HepG2 (cell line): ENCODE results near the gene CD300A. TPM values are rescaled to one million over a fixed set of nuclear protein-coding genes. Genes with fewer than 3 reads are reported as not detected.

Experiments used
- BORCS8-MEF2B ChIP-seq: sonication (generic); formaldehyde crosslinking; IDR thresholded peaks from 2 replicates; pipeline ENCODE4 v1.8.0; 2022; ENCODE audit warnings: mild to moderate bottlenecking, missing genetic modification reagents
- ETV6 ChIP-seq: sonication (generic); formaldehyde crosslinking; conservative IDR thresholded peaks from 2 replicates; pipeline ENCODE4 v1.4.0; 2020; ENCODE audit warnings: missing genetic modification reagents
- HMGXB3 ChIP-seq: sonication (generic); formaldehyde crosslinking; IDR thresholded peaks from 2 replicates; pipeline ENCODE4 v1.4.0; 2020; ENCODE audit warnings: missing genetic modification reagents, borderline replicate concordance
- HNRNPL ChIP-seq: fragments of 200-400 bp; formaldehyde crosslinking; IDR thresholded peaks from 2 replicates; pipeline ENCODE4 v1.6.1; 2017; ENCODE audit warnings: mild to moderate bottlenecking, low read depth, low read length
- KAT7 ChIP-seq: IDR thresholded peaks from 2 replicates; pipeline ENCODE4 v1.6.1; 2018; ENCODE audit warnings: borderline replicate concordance, missing compliant biosample characterization
- NR2C2 ChIP-seq: sonication (generic); formaldehyde crosslinking; IDR thresholded peaks from 2 replicates; pipeline ENCODE4 v1.4.0; 2020; ENCODE audit warnings: missing genetic modification reagents, mild to moderate bottlenecking, moderate library complexity, borderline replicate concordance
- RNF2 ChIP-seq: fragments of 450-650 bp; conservative IDR thresholded peaks from 2 replicates; pipeline ENCODE4 v1.6.1; 2016; ENCODE audit warnings: low read depth
- TBL1XR1 ChIP-seq: fragments of 150-350 bp; IDR thresholded peaks from 2 replicates; pipeline ENCODE4 v1.6.1; 2014; ENCODE audit warnings: borderline replicate concordance, low read length; ENCODE audit not compliant: partially characterized antibody
- ZBTB34 ChIP-seq: sonication (generic); formaldehyde crosslinking; IDR thresholded peaks from 2 replicates; pipeline ENCODE4 v1.8.0; 2022; ENCODE audit warnings: mild to moderate bottlenecking, missing genetic modification reagents
- ZNF121 ChIP-seq: sonication (generic); formaldehyde crosslinking; IDR thresholded peaks from 2 replicates; pipeline ENCODE4 v1.5.0; 2020; ENCODE audit warnings: mild to moderate bottlenecking, missing genetic modification reagents
- ZNF230 ChIP-seq: sonication (generic); formaldehyde crosslinking; IDR thresholded peaks from 2 replicates; pipeline ENCODE4 v1.4.0; 2020; ENCODE audit warnings: mild to moderate bottlenecking, missing genetic modification reagents
- ZNF3 ChIP-seq: IDR thresholded peaks from 2 replicates; pipeline ENCODE4 v1.7.0; 2017; ENCODE audit warnings: inconsistent platforms
- ZNF546 ChIP-seq: sonication (generic); formaldehyde crosslinking; conservative IDR thresholded peaks from 2 replicates; pipeline ENCODE4 v1.8.1; 2023; ENCODE audit warnings: mild to moderate bottlenecking, missing genetic modification reagents
- ZNF569 ChIP-seq: sonication (generic); formaldehyde crosslinking; IDR thresholded peaks from 2 replicates; pipeline ENCODE4 v1.5.0; 2020; ENCODE audit warnings: mild to moderate bottlenecking, missing genetic modification reagents, moderate library complexity, borderline replicate concordance
- ZNF768 ChIP-seq: sonication (generic); formaldehyde crosslinking; IDR thresholded peaks from 2 replicates; pipeline ENCODE4 v1.4.0; 2020; ENCODE audit warnings: missing genetic modification reagents
- ZSCAN31 ChIP-seq: sonication (generic); formaldehyde crosslinking; IDR thresholded peaks from 2 replicates; pipeline ENCODE4 v1.5.0; 2020; ENCODE audit warnings: low read depth, mild to moderate bottlenecking, missing genetic modification reagents
- polyA plus RNA-seq, 8 experiments: library from polyadenylated mRNA; depleted of rRNA in 3 of 8; stranded (reverse) in 7 of 8; unstranded in 1 of 8; fragments of >200 nt; fragmentation: Illumina TruSeq in 4 of 8; extraction: Trizol in 4 of 8; gene quantifications; 2 replicates each; pipeline versions ENCODE4 v1.2.1 to v1.2.3, GENCODE V29; 2011 to 2016; ENCODE audit warnings: low read depth in 4 of 8, missing spikeins in 1 of 8, mixed read lengths in 1 of 8; ENCODE audit not compliant: insufficient read depth in 1 of 8
- total RNA-seq, 5 experiments: library from RNA; depleted of rRNA; stranded (reverse); fragments of >200 nt; fragmentation: Illumina TruSeq; extraction: Trizol; gene quantifications; 2 replicates each; pipeline ENCODE4 v1.2.3, GENCODE V29; 2016; ENCODE audit warnings: low read depth in 1 of 5
- TF ChIP-seq, protein P1 (sequence below): IDR thresholded peaks from 2 replicates; pipeline ENCODE4 v1.6.1; 2016; ENCODE audit warnings: low read depth, borderline replicate concordance
- TF ChIP-seq, protein P2 (sequence below): sonication (generic); formaldehyde crosslinking; IDR thresholded peaks from 2 replicates; pipeline ENCODE4 v1.4.0; 2020; ENCODE audit warnings: missing genetic modification reagents
- TF ChIP-seq, protein P3 (sequence below): sonication (generic); formaldehyde crosslinking; IDR thresholded peaks from 2 replicates; pipeline ENCODE4 v1.4.0; 2020; ENCODE audit warnings: missing genetic modification reagents

Gene CD300A
- total and polyA plus RNA-seq, 2 of the 13 experiments (the other 11 are each of a cell fraction or from before 2014, with no cell fraction given): not detected

DNA sequence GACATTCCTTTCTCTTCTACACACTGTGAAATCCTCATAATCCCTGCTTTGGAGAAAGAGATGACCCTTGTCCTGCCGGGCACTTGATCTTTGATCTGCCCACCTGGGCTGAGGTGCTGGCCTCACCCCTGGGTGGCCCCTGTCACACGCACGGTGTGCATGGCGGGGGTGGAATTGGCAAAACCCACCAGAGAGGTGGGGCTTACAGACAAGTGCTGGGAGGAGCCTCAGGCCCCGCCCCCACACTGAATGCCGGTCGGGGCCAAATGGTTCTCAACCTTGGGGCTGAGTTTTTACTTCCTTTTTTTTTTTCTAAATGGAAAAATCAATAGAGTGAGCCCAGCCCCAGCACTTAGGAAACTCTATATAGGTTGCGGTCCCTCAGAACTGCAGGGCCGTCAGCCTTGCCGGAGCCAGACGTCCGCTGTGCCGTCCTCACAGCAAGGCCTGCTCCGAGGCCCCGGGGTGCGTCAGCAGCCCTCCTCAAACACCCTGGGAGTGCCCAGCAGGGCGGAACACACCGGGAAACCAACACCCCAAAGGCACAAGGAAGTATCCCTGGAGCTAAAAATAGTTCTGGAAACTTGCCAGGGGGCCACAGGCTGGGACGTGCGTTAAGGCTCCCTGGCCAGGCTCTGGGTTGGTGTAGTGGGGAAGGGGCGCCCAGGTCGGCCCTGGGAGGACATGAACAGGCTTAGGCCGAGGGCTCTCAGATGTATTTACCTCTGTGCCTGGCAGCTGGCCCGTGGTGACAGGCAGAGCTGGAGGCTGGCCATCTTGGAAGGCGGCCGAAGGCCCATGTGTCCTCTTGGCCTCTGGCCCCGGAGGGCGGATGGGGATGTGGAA is 23.5 kb upstream of the CD300A start (continued):
- TF ChIP-seq, protein P1, sequence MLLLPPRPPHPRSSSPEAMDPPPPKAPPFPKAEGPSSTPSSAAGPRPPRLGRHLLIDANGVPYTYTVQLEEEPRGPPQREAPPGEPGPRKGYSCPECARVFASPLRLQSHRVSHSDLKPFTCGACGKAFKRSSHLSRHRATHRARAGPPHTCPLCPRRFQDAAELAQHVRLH (CRISPR knock-in tag): peak; percentile 91; the same call in 1 of the 2 replicates
- TF ChIP-seq, protein P2, sequence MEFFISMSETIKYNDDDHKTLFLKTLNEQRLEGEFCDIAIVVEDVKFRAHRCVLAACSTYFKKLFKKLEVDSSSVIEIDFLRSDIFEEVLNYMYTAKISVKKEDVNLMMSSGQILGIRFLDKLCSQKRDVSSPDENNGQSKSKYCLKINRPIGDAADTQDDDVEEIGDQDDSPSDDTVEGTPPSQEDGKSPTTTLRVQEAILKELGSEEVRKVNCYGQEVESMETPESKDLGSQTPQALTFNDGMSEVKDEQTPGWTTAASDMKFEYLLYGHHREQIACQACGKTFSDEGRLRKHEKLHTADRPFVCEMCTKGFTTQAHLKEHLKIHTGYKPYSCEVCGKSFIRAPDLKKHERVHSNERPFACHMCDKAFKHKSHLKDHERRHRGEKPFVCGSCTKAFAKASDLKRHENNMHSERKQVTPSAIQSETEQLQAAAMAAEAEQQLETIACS (CRISPR knock-in tag): peak; percentile 42
- peak; percentile 85 for TF ChIP-seq BORCS8-MEF2B (CRISPR knock-in tag)
- peak; percentile 95 for TF ChIP-seq ZBTB34 (CRISPR knock-in tag)
- no peak for TF ChIP-seq ZNF546
- TF ChIP-seq ZNF768 (CRISPR knock-in tag): peak; percentile 64; the same call in 1 of the 2 replicates
- TF ChIP-seq TBL1XR1: peak; percentile 79
- TF ChIP-seq RNF2: no peak
- peak; percentile 59; the same call in 1 of the 2 replicates for TF ChIP-seq HNRNPL
- peak; percentile 79 for TF ChIP-seq ETV6
- no peak; the same call in 1 of the 2 replicates for TF ChIP-seq ZSCAN31 (CRISPR knock-in tag)
- TF ChIP-seq, protein P3, sequence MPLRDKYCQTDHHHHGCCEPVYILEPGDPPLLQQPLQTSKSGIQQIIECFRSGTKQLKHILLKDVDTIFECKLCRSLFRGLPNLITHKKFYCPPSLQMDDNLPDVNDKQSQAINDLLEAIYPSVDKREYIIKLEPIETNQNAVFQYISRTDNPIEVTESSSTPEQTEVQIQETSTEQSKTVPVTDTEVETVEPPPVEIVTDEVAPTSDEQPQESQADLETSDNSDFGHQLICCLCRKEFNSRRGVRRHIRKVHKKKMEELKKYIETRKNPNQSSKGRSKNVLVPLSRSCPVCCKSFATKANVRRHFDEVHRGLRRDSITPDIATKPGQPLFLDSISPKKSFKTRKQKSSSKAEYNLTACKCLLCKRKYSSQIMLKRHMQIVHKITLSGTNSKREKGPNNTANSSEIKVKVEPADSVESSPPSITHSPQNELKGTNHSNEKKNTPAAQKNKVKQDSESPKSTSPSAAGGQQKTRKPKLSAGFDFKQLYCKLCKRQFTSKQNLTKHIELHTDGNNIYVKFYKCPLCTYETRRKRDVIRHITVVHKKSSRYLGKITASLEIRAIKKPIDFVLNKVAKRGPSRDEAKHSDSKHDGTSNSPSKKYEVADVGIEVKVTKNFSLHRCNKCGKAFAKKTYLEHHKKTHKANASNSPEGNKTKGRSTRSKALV (CRISPR knock-in tag): peak; percentile 77
- no peak; the same call in 1 of the 2 replicates for TF ChIP-seq ZNF121 (CRISPR knock-in tag)
- TF ChIP-seq ZNF569: peak; percentile 75; the same call in 1 of the 2 replicates
- TF ChIP-seq NR2C2 (CRISPR knock-in tag): peak; percentile 90
- TF ChIP-seq ZNF3 (CRISPR knock-in tag): no peak
- TF ChIP-seq ZNF230 (CRISPR knock-in tag): peak; percentile 96
- TF ChIP-seq KAT7 (CRISPR knock-in tag): no peak; the same call in 1 of the 2 replicates
- TF ChIP-seq HMGXB3 (CRISPR knock-in tag): peak; percentile 66
